COLO668 (cell line): ENCODE data around the gene ATXN10.

Source experiments
- DNase-seq: peaks from one replicate; lab custom pipeline; 2025; ENCODE audit not compliant: unreplicated experiment; lab: John Stamatoyannopoulos, UW

Gene ATXN10

DNA sequence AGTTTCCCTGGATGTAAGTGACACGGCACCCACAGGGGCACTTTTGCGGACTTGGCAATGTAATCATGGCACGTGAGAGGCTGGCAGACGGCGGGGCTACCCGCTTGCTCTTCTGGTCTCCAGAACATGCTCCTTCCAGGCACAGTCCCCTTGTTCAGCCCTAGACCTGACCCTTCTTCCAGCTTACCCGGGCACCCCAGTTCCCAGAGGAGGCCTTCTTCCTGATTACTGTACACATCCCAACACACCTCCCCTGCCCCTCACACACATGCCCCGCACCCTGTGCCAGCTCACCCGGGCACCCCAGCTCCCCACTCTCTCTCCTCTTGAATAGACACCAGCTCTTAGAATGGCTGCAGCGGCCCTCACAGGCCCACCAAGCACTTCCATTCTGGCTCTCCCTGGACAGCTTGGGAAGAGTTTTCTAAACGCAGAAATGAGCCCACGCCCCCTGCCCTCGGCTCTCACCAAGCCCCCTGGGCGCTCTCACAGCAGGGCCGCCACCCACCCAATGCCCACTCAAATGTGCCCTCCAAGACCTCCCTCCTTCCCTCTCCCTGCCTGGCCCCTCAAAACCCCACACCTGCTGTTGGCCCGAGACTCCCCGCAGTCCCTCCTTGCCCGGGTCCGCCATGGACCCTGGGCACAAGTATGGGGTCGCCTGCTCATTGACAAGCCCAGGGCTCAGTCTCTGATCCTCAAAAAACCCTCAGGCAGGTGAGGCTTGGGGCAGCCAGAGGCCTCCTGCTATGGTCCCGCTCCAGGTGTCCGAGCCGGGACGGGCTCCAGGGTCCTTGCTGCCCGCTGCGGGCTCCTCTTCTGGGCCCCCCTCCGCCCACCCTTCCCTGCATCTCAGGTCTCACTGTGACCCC, 216.8 kb downstream of the ATXN10 start:
- no peak for DNase-seq

DNA sequence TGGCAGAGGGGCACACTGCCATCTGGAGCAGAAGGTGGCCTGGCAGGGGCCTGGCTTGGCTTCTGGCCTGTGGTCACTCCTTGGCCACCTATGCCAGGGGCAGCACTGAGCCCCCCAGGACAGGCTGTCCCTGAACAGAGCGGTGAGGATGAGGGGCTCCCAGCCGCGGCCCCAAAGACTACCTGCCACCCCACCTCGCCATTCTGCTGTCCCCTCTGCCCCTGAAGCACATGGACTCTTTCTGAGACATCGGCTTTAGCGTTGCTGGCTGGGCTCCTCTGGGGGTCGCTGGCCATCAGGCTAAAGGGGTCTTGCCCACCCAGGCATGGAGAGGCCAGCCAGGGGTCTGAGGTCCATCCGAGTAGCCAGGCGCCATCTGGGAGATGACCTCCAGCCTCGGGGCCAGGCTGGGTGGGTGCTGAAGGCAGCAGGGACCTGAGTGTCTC, 217.5 kb downstream of the ATXN10 start:
- no peak for DNase-seq

DNA sequence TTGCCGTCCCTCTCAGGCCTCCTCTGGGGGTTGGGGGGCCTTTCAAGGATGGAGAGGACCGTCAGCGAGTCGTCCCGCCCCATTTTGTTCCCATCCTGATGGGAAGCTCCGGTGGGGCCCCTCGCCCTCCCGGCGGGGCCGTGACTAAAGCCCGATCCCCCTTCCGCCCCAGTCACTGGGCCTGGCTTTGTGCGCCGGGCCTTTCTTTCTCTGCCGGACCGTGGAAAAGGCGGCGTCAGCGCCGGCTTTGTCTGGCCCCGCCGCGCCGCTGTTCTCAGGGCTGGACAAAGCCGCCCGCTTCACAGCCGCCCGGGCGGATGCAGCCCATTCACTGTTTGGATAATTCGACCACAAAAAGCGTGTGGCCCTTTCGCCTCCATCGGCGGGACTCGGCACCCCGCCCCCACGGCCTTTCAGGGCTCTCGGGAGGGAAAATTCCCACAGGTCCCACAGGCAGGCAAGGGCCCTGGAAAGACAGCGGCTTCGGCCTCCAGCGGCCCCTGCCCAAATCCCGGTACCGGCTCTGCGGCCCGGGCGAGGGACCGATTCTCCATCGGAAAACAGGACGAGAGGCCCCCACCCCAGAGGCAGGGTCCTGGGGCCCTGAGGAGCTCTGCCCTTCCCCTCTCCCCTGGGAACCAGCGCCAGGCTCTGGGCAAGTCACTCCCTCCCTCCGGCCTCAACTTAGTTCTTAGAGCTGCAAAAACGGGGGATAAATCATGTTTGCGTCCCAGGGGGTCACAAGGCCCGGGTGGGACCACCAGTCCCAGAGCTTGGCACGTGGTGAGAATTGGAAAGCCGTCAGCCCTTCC, 218.1 kb downstream of the ATXN10 start:
- DNase-seq: peak; percentile 44

DNA sequence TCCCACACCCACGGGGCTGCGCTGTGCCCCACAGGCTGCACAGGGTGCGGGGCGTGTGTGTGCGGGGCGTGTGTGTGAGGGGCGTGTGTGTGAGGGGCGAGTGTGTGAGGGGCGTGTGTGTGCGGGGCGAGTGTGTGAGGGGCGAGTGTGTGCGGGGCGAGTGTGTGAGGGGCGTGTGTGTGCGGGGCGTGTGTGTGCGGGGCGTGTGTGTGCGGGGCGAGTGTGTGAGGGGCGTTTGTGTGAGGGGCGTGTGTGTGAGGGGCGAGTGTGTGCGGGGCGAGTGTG, 218.7 kb downstream of the ATXN10 start:
- DNase-seq: no peak

DNA sequence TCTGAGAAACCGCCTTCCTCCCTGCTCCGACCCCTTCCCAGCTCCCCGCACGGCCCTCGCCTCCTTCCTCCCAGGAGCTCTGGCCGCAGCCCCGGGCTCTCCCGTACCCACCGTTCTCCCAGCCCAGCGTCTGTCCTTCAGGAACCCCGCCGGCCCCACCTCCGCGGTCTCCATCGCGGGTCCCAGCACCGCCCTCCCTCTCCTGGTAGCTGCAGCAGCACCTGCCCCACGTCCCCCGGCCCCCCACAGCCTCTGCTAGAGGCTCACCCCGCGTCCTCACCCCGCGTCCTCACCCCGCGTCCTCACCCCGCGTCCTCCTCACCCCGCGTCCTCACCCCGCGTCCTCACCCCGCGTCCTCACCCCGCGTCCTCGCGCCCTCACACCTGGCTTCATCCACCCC, 219.4 kb downstream of the ATXN10 start:
- no peak for DNase-seq

DNA sequence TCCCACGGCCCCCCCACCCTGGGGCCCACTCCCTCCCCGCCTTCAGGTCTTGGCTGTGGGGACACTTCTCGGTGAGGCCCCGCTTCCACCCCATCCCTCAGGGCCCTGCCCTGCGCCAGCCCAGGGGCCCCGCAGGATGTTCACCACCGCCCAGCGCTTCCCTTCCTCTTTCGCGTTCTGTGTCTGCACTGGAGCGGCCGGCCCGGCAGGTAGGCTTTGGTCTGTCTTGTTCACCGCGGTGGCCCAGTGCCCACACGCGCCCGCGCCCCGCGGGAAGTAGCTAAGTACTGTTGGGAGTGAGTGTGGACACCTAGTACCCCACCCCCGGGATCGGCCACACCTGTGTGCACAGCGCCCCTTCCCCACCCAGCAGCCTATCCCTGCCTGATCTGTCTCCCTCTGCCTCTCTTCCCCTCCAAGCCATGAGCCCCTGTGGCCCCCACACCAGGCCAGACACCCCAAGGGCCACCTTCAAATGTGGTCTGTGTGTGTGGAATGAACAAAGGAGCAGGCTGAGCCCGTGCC, 219.9 kb downstream of the ATXN10 start:
- DNase-seq: no peak

DNA sequence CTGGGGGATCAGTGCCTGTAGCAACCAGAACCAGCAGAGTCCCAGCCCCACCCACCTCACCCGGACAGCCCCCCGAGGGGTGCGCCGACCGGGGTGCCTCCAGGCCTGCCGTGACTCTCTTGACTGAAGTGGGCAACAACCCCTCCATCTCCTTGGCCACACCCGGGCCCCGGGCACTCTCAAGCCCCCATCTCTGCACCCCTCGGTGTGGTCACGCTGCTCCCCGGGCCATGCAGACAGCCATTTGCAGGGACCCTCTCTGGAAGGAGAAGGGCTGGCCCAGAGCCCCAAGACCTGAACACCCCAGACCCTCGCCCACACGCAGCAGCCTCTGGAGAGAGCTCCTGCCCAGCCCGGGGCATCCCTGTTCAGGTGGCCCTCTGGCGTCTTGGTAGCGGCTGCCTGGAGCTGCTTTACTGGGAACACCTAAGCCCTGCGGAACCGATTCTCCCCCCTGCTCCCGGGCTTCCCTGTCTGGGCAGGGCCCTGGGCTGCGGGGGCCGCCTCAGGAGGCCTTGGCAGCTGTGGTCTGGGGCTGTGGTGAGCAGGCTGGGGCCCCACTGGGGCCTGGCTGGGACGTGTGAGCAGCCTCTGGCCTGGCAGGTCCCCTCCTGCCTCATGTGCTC, 220.5 kb downstream of the ATXN10 start:
- no peak for DNase-seq

DNA sequence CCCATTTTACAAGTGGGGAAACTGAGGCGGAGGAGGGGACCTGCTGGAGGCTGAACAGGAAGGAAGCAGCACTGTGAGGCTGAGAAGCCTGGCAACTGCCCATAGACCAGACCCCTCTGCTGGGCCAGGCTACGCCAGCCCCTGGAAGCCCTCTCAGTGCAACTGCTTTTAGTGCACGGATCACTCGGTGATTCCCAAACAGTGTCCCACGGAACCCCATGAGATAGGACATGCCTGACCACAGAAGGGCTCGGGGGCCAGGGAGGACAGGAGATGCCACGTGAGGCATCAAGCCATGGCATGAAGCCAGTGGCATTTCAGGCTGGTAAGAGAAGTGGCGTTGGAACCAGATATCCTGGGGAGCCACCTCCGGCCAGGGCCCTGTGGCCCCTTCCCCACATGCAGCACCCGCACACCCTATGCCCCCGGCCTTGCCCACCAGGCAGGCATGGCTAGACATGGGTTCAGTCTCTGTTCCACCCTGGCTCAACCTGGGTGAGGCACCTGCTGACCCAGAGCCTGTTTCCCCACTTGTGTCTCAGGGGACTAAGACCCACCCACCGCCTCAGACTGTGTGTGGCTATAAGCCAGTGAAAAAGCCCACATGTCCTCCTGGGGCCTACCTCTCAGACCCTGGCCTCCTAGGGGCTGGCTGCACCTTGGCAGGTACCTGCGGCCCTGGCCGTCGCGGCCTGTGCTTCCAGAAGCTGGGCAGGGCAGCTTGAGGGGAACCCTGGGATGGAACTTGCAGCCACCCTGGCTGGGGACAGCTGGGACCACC, 221.2 kb downstream of the ATXN10 start:
- no peak for DNase-seq

DNA sequence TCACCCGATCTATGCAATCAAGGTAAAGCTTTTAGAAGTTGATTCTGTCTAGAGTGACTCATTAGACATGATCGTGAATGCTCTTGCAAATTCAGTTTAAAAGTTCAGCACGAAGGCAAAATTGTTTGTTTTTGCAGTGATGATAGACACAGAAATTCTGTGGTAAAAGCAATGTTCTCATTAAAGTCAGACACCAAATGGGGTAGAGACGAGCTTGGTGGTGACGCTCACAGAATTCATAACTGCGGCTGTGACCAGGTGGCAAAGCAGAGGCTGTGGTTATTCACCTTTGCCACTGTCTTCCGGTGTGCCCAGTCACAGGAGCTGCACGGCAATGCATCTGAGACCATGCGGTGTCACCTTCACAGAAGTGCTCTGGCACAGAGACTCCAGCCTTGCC, 221.9 kb downstream of the ATXN10 start:
- DNase-seq: no peak
